ENCODE measurements around the gene TCEAL2. TPM values are rescaled to one million over a fixed set of nuclear protein-coding genes. Genes with fewer than 3 reads are reported as not detected.
"Not testable (repeated sequence)": the region's sequence is repeated elsewhere in the genome, so short reads cannot be mapped to it uniquely, and the experiment has no call there.

The TCEAL2 gene
- polyA plus RNA-seq, 2 of the 4 experiments (the other 2 are of a cell fraction), result not detected

GRCh38 chrX:102126863-102127262, 1.4 kb downstream of the TCEAL2 start (continued):
- TF ChIP-seq HMGXB4 (CRISPR knock-in tag; IDR thresholded peaks at IDR 0.05; ENCODE audit: borderline replicate concordance) (no peak), USF2 (IDR thresholded peaks at IDR 0.05) (no peak), CHD4 (IDR thresholded peaks at IDR 0.05; ENCODE audit: borderline replicate concordance) (no peak), REST (IDR thresholded peaks at IDR 0.05) (no peak)

GRCh38 chrX:102129473-102129872, 4.0 kb downstream of the TCEAL2 start:
- WGBS (ENCODE audit: missing lambda C conversion rate), result 4% methylated on average over 1 of the region's 1 CpG
- H3K4me1 ChIP-seq, result no peaks in the 10 kb centered on the region
- no peak overlapping the region for H3K27ac ChIP-seq
- peak; percentile 40; the same call in 2 of the 3 replicates for TF ChIP-seq CTCF (IDR thresholded peaks at IDR 0.05)
- no peak for TF ChIP-seq ESRRA (IDR thresholded peaks at IDR 0.05; ENCODE audit: borderline replicate concordance, low read length)
- no peak for TF ChIP-seq HMGXB4 (CRISPR knock-in tag; IDR thresholded peaks at IDR 0.05; ENCODE audit: borderline replicate concordance)
- peak; percentile 32; the same call in 2 of the 3 replicates for TF ChIP-seq SMC3 (IDR thresholded peaks at IDR 0.05)
- TF ChIP-seq KDM5A (IDR thresholded peaks at IDR 0.05), result no peak
- TF ChIP-seq HEYL (CRISPR knock-in tag; IDR thresholded peaks at IDR 0.05), result no peak
- no peak for TF ChIP-seq HDAC2 (IDR thresholded peaks at IDR 0.05)
- peak; percentile 21 to 24; a peak in 1 of 5 replicates for TF ChIP-seq RAD21 (conservative IDR thresholded peaks at IDR 0.05 in 1 of 2, IDR thresholded peaks at IDR 0.05 in 1 of 2)
- DNase-seq (ENCODE audit: low read depth in 1 of 2, low spot score in 1 of 2) (peak in 1 of 2 experiments; percentile 4), ATAC-seq (no peak), FAIRE-seq (peak; percentile 80)
- no peak overlapping the region for H3K4me3 ChIP-seq
- H3K4me2 ChIP-seq, result no peak overlapping the region
- ChIA-PET CTCF (interaction anchor here (0.6 to 1.1 kb wide), 2 partner anchors 10 to 965 kb away, joined by 3 read pairs; no protein-coding TSS in a partner anchor), POLR2A (no interaction called here)
- no peaks in the 10 kb centered on the region for H3K9me3 ChIP-seq

GRCh38 chrX:102138064-102138463, 12.6 kb downstream of the TCEAL2 start:
- Histone ChIP-seq H3K9me3 (no peaks in the 10 kb centered on the region), H3K4me1 (no peaks in the 10 kb centered on the region), H3K4me3 (no peak overlapping the region), H3K4me2 (no peak overlapping the region), H3K27ac (no peak overlapping the region)
- ATAC-seq (no peak), DNase-seq (ENCODE audit: low read depth in 1 of 2, low spot score in 1 of 2) (no peak), FAIRE-seq (no peak)
- CTCF ChIA-PET, result no interaction called here
- POLR2A ChIA-PET, result no interaction called here
- TF ChIP-seq REST (IDR thresholded peaks at IDR 0.05) (peak; percentile 71; the same call in 1 of the 2 replicates), HEYL (CRISPR knock-in tag; IDR thresholded peaks at IDR 0.05) (no peak)
- 21% methylated on average over 4 of the region's 4 CpGs for WGBS (ENCODE audit: missing lambda C conversion rate)

- H3K4me2 ChIP-seq; H3K9me3 ChIP-seq; H3K27ac ChIP-seq; POLR2A ChIA-PET; H3K4me1 ChIP-seq; H3K4me3 ChIP-seq; DNase-seq (ENCODE audit: low read depth in 1 of 2, low spot score in 1 of 2); ATAC-seq; CTCF ChIA-PET: not testable (repeated sequence)
- peak; percentile 84 for FAIRE-seq
- 61% methylated on average over 16 of the region's 16 CpGs for WGBS (ENCODE audit: missing lambda C conversion rate)
Observed at GRCh38 chrX:102140876-102141275, 15.4 kb downstream of the TCEAL2 start.

- CTCF ChIA-PET, result not testable (repeated sequence)
Observed at GRCh38 chrX:102141631-102142030, 16.2 kb downstream of the TCEAL2 start.

More at GRCh38 chrX:102141631-102142030, 16.2 kb downstream of the TCEAL2 start:
- WGBS (ENCODE audit: missing lambda C conversion rate), result 60% methylated on average over 12 of the region's 19 CpGs
- DNase-seq (ENCODE audit: low read depth in 1 of 2, low spot score in 1 of 2); ATAC-seq; H3K4me2 ChIP-seq; POLR2A ChIA-PET; H3K27ac ChIP-seq; H3K4me1 ChIP-seq; H3K9me3 ChIP-seq; H3K4me3 ChIP-seq; FAIRE-seq: not testable (repeated sequence)
